ENCODE data around the gene OR9A4.

The OR9A4 gene

GRCh38 chr7:141889321-141889720, 26.9 kb upstream of the OR9A4 start (continued):
- TF ChIP-seq ZBTB10 (tag by site-specific recombination; IDR thresholded peaks at IDR 0.05): no peak
- TF ChIP-seq ZNF473 (tag by site-specific recombination; IDR thresholded peaks at IDR 0.05): no peak
- no peak for TF ChIP-seq ZNF350 (tag by site-specific recombination; IDR thresholded peaks at IDR 0.05)

- ChIA-PET CTCF (interaction anchor here (0.7 kb wide), 1 partner anchor 448 kb away, joined by 3 read pairs; no protein-coding TSS in a partner anchor), POLR2A (no interaction called here)
- no peak for TF ChIP-seq ZNF707 (tag by site-specific recombination; IDR thresholded peaks at IDR 0.05)
- no peak for TF ChIP-seq ZNF658 (tag by site-specific recombination; IDR thresholded peaks at IDR 0.05)
- TF ChIP-seq ZNF777 (tag by site-specific recombination; IDR thresholded peaks at IDR 0.05; ENCODE audit: borderline replicate concordance): no peak
- no peak for TF ChIP-seq ZNF473 (tag by site-specific recombination; IDR thresholded peaks at IDR 0.05)
- no peak for TF ChIP-seq ZNF701 (tag by site-specific recombination; IDR thresholded peaks at IDR 0.05)
- TF ChIP-seq, protein P1, sequence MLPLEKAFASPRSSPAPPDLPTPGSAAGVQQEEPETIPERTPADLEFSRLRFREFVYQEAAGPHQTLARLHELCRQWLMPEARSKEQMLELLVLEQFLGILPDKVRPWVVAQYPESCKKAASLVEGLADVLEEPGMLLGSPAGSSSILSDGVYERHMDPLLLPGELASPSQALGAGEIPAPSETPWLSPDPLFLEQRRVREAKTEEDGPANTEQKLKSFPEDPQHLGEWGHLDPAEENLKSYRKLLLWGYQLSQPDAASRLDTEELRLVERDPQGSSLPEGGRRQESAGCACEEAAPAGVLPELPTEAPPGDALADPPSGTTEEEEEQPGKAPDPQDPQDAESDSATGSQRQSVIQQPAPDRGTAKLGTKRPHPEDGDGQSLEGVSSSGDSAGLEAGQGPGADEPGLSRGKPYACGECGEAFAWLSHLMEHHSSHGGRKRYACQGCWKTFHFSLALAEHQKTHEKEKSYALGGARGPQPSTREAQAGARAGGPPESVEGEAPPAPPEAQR (tag by site-specific recombination; IDR thresholded peaks at IDR 0.05): no peak
- no peak for TF ChIP-seq KLF17 (tag by site-specific recombination; IDR thresholded peaks at IDR 0.05)
- no peak for TF ChIP-seq ZNF391 (tag by site-specific recombination; IDR thresholded peaks at IDR 0.05; ENCODE audit: borderline replicate concordance, low read depth)
- no peak for TF ChIP-seq ZNF16 (tag by site-specific recombination; IDR thresholded peaks at IDR 0.05; ENCODE audit: low read depth)
- TF ChIP-seq GFI1B (tag by site-specific recombination; IDR thresholded peaks at IDR 0.05): no peak
- TF ChIP-seq, protein P2, sequence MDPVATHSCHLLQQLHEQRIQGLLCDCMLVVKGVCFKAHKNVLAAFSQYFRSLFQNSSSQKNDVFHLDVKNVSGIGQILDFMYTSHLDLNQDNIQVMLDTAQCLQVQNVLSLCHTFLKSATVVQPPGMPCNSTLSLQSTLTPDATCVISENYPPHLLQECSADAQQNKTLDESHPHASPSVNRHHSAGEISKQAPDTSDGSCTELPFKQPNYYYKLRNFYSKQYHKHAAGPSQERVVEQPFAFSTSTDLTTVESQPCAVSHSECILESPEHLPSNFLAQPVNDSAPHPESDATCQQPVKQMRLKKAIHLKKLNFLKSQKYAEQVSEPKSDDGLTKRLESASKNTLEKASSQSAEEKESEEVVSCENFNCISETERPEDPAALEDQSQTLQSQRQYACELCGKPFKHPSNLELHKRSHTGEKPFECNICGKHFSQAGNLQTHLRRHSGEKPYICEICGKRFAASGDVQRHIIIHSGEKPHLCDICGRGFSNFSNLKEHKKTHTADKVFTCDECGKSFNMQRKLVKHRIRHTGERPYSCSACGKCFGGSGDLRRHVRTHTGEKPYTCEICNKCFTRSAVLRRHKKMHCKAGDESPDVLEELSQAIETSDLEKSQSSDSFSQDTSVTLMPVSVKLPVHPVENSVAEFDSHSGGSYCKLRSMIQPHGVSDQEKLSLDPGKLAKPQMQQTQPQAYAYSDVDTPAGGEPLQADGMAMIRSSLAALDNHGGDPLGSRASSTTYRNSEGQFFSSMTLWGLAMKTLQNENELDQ (tag by site-specific recombination; IDR thresholded peaks at IDR 0.05; ENCODE audit: low read depth): no peak
- TF ChIP-seq CTCF (tag by site-specific recombination; IDR thresholded peaks at IDR 0.05): no peak
- no peak for TF ChIP-seq ZNF324 (tag by site-specific recombination; IDR thresholded peaks at IDR 0.05)
- TF ChIP-seq ZNF521 (tag by site-specific recombination; IDR thresholded peaks at IDR 0.05): no peak
- TF ChIP-seq ZBTB44 (tag by site-specific recombination; IDR thresholded peaks at IDR 0.05): no peak
- TF ChIP-seq ZNF112 (tag by site-specific recombination; IDR thresholded peaks at IDR 0.05): no peak
- Histone ChIP-seq H3K36me3 (ENCODE audit: control insufficient read depth in 2 of 2, insufficient read depth in 1 of 2, low read length in 2 of 2) (no peaks in the 10 kb centered on the region), H3K9me3 (ENCODE audit: control insufficient read depth, insufficient read depth, low read depth, low read length) (no peaks in the 10 kb centered on the region), H3K27ac (ENCODE audit: extremely low read depth, low read depth, low read length) (no peak overlapping the region), H3K4me1 (ENCODE audit: control insufficient read depth, insufficient read depth, low read length) (no peaks in the 10 kb centered on the region), H3K4me3 (ENCODE audit: low read depth, low read length) (no peak overlapping the region)
These were observed 24.9 kb upstream of the OR9A4 start for GRCh38 chr7:141891336-141891735.

All from HEK293 (cell line).